ENCODE data around the gene FBXO8.

DNA sequence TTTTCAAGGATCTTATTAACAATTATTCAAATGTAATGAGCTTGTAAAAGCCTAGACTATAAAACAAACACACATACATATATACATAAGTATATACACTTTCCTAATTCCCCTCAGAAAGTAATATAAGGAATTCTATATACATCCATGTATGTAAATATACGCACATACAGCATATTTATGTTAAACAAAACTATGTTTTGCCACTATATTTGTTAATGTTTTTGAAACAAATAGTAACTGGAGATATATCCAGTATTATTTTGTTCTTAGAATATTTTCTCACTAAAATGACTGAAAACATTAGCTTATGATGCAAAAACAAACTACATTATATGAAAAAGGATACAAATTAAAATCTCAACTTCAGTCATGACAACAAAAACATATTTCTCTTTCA is 85.1 kb downstream of the FBXO8 start:
- TF ChIP-seq, protein P1, sequence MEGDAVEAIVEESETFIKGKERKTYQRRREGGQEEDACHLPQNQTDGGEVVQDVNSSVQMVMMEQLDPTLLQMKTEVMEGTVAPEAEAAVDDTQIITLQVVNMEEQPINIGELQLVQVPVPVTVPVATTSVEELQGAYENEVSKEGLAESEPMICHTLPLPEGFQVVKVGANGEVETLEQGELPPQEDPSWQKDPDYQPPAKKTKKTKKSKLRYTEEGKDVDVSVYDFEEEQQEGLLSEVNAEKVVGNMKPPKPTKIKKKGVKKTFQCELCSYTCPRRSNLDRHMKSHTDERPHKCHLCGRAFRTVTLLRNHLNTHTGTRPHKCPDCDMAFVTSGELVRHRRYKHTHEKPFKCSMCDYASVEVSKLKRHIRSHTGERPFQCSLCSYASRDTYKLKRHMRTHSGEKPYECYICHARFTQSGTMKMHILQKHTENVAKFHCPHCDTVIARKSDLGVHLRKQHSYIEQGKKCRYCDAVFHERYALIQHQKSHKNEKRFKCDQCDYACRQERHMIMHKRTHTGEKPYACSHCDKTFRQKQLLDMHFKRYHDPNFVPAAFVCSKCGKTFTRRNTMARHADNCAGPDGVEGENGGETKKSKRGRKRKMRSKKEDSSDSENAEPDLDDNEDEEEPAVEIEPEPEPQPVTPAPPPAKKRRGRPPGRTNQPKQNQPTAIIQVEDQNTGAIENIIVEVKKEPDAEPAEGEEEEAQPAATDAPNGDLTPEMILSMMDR (conservative IDR thresholded peaks at IDR 0.05; ENCODE audit: low read depth, low read length), result no peak
- TF ChIP-seq EZH2 (IDR thresholded peaks at IDR 0.05; ENCODE audit: borderline replicate concordance, low read depth, low read length, poor library complexity, severe bottlenecking), result no peak
